ENCODE measurements around the gene UMODL1.

The UMODL1 gene

DNA sequence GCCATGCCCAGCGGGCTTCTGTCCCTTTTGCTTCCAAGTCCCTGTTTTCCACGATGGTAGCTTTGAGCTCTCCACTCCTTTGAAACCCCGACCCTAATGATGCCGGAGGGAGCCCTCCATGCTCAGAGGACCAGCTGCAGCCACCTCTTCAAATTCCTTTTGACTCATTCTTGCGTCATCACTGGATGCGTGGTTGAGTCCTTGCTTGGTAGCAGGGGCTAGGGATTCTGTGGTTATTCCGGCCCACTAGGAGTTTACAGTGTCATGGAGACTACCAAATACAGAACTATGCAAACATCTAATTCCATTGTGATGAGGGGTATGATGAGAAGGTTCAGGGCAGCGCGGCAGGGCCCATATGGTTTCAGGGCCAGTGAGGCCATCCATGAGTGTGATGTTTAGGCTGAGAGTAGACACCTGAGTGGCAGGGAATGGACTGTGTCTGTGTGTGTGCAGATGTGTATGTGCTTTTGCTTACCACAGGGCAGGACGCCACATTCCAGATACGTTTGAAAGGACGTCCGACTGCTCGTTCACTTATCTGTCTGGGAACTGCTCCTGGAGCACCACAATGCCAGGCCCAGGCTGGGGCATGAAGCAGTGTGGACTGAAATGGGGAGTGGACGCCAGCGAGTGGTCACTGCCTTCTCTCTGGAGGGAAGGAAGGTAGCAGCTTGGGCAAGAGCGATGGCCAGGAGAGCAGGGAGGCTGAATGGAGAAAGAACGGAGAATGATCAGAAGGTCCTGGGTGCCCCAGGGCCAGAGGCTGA is 30.5 kb upstream of the UMODL1 start:
- TF ChIP-seq, protein P1, sequence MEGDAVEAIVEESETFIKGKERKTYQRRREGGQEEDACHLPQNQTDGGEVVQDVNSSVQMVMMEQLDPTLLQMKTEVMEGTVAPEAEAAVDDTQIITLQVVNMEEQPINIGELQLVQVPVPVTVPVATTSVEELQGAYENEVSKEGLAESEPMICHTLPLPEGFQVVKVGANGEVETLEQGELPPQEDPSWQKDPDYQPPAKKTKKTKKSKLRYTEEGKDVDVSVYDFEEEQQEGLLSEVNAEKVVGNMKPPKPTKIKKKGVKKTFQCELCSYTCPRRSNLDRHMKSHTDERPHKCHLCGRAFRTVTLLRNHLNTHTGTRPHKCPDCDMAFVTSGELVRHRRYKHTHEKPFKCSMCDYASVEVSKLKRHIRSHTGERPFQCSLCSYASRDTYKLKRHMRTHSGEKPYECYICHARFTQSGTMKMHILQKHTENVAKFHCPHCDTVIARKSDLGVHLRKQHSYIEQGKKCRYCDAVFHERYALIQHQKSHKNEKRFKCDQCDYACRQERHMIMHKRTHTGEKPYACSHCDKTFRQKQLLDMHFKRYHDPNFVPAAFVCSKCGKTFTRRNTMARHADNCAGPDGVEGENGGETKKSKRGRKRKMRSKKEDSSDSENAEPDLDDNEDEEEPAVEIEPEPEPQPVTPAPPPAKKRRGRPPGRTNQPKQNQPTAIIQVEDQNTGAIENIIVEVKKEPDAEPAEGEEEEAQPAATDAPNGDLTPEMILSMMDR (IDR thresholded peaks at IDR 0.05; ENCODE audit: low read depth, low read length, missing control alignments), result no peak
- in situ Hi-C loops (cut with HindIII; ENCODE audit: low pct_ligation_motif_present, low sequenced_read_pairs), result no loop called here
- no peaks in the 10 kb centered on the region for H3K27me3 ChIP-seq (replicated peaks)
- no peaks in the 10 kb centered on the region for H3K36me3 ChIP-seq (replicated peaks)
- peak; percentile 99 for DNase-seq
- H3K27ac ChIP-seq, result peak overlapping the region; percentile 96
- H3K4me3 ChIP-seq (ENCODE audit: low read depth, low read length), result no peak overlapping the region

GRCh38 chr21:42041246-42041645 is 29.9 kb upstream of the UMODL1 start:
- no peak for DNase-seq
- Histone ChIP-seq H3K36me3 (replicated peaks) (no peaks in the 10 kb centered on the region), H3K27ac (peak overlapping the region; percentile 96), H3K27me3 (replicated peaks) (no peaks in the 10 kb centered on the region), H3K4me3 (ENCODE audit: low read depth, low read length) (no peak overlapping the region)
- in situ Hi-C loops (cut with HindIII; ENCODE audit: low pct_ligation_motif_present, low sequenced_read_pairs), result no loop called here
- TF ChIP-seq, protein P1 (IDR thresholded peaks at IDR 0.05; ENCODE audit: low read depth, low read length, missing control alignments), result no peak

- Histone ChIP-seq H3K27me3 (replicated peaks) (no peaks in the 10 kb centered on the region), H3K36me3 (replicated peaks) (no peaks in the 10 kb centered on the region), H3K4me3 (ENCODE audit: low read depth, low read length) (no peak overlapping the region), H3K27ac (no peak overlapping the region)
- in situ Hi-C loops (cut with HindIII; ENCODE audit: low pct_ligation_motif_present, low sequenced_read_pairs), result no loop called here
- TF ChIP-seq, protein P1 (IDR thresholded peaks at IDR 0.05; ENCODE audit: low read depth, low read length, missing control alignments), result no peak
- DNase-seq, result no peak
Measured at GRCh38 chr21:42041711-42042110, 29.4 kb upstream of the UMODL1 start.

DNA sequence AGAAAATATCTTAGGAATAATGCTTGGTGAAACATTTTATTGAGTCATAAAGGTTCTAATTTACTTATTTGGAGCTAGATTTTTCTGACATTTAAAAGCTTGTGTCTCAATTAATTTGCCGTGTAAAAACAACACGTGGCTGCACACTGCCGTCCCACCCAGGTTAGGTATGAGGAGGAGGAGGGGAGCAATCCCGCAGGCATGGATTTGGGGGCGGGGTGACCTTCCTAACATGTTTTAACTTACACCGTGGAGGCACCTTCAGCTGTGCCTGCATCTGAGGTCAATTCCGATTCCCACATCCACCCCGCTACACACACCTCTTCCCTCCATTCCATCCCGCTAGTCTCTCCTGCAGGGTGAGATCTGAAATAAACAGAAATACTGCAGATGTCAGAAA is 28.5 kb upstream of the UMODL1 start:
- H3K36me3 ChIP-seq (replicated peaks), result no peaks in the 10 kb centered on the region

DNA sequence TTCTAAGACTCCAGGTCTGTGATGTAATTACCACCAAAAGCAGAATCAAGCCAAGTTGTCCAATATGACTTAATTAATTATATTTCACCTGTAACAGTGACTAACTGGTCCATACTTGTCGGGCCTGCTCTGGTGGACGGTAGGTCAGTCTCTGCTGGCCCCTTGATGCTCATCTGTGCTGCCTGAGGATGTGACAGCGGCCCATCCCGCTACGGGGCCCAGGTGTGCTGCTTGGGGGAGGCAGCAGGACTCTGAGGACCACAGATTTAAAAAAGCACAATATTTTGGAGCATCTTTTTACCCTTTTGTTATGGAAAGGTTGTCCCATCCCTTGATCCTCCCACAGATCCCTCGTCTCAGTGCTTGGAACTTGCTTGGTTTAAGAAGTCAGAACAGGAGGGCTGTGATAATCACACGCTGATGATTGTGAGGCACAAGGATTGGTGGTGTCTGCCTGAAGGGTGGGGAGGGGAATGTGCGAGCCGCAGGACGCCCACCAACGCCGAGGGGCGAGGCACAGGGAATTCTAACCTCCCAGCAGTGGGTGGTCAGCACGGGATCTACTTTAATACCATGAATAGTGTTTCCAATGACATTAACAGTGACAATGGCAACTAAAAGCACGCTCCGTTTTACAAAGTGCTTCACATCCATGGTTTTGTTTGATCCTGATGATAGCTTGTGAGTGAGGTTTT is 27.8 kb upstream of the UMODL1 start:
- no peak overlapping the region for H3K4me3 ChIP-seq (ENCODE audit: low read depth, low read length)
- in situ Hi-C loops (cut with HindIII; ENCODE audit: low pct_ligation_motif_present, low sequenced_read_pairs), result no loop called here
- H3K36me3 ChIP-seq (replicated peaks), result no peaks in the 10 kb centered on the region
- TF ChIP-seq, protein P1 (IDR thresholded peaks at IDR 0.05; ENCODE audit: low read depth, low read length, missing control alignments), result no peak
- DNase-seq, result no peak
- no peak overlapping the region for H3K27ac ChIP-seq
- H3K27me3 ChIP-seq (replicated peaks), result no peaks in the 10 kb centered on the region

More for the DNA sequence above, 28.5 kb upstream of the UMODL1 start:
- TF ChIP-seq, protein P1 (IDR thresholded peaks at IDR 0.05; ENCODE audit: low read depth, low read length, missing control alignments), result no peak
- no peak for DNase-seq
- in situ Hi-C loops (cut with HindIII; ENCODE audit: low pct_ligation_motif_present, low sequenced_read_pairs), result no loop called here
- Histone ChIP-seq H3K4me3 (ENCODE audit: low read depth, low read length) (no peak overlapping the region), H3K27me3 (replicated peaks) (no peaks in the 10 kb centered on the region), H3K27ac (no peak overlapping the region)
